ENCODE data around the gene F13A1.

- TF ChIP-seq, protein P1, sequence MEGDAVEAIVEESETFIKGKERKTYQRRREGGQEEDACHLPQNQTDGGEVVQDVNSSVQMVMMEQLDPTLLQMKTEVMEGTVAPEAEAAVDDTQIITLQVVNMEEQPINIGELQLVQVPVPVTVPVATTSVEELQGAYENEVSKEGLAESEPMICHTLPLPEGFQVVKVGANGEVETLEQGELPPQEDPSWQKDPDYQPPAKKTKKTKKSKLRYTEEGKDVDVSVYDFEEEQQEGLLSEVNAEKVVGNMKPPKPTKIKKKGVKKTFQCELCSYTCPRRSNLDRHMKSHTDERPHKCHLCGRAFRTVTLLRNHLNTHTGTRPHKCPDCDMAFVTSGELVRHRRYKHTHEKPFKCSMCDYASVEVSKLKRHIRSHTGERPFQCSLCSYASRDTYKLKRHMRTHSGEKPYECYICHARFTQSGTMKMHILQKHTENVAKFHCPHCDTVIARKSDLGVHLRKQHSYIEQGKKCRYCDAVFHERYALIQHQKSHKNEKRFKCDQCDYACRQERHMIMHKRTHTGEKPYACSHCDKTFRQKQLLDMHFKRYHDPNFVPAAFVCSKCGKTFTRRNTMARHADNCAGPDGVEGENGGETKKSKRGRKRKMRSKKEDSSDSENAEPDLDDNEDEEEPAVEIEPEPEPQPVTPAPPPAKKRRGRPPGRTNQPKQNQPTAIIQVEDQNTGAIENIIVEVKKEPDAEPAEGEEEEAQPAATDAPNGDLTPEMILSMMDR (IDR thresholded peaks at IDR 0.05), result no peak
- TF ChIP-seq POLR2A (IDR thresholded peaks at IDR 0.05), result no peak
Measured at GRCh38 chr6:6125495-6125894, 195.0 kb downstream of the F13A1 start.

All from testis (tissue), 2 donors.